GM04504 (cell line): ENCODE measurements around the gene DLL3.

Source experiments
- DNase-seq: peaks from one replicate; pipeline ENCODE4 v3.0.0-alpha.2; 2012; ENCODE audit warnings: low read depth

Gene DLL3

DNA sequence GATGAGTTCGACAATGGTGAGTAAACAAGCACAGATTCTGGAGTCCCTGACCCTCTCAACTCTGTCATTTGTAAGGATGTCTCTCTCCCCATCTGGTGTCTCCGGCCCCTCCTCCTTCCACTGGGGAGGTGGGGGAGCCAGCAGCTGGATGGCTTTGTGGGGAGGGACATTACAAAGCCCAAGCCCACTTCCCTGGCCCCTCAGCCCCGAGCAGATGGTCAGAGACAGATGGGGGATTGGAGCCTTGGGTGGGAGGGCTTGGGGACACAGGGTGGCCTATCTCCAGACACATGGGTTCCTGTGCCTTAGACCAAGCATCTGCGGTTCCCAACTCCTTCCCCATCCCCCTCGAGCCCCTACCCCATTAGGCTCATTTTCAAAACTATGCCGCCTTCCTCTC, 15.6 kb upstream of the DLL3 start:
- no peak for DNase-seq

DNA sequence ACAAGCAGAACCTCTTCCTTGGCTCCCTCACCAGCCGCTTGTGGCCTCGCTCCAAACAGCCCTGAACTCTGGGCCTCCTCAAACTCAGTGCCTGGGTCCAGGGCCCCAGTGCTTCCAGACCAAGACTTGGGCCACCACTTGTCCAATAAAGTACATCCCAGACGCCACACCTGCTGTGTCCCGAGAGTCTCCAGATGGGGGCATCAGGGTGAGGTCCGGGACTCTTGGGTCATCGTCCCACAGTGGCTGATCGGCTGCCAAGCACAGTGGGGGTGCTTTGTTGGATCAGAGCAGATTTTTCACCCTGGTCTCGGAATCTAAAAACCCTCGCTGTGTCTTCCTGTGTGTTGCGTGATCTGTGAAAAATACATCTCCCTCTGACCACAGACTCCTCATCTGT, 9.0 kb upstream of the DLL3 start:
- DNase-seq = no peak

DNA sequence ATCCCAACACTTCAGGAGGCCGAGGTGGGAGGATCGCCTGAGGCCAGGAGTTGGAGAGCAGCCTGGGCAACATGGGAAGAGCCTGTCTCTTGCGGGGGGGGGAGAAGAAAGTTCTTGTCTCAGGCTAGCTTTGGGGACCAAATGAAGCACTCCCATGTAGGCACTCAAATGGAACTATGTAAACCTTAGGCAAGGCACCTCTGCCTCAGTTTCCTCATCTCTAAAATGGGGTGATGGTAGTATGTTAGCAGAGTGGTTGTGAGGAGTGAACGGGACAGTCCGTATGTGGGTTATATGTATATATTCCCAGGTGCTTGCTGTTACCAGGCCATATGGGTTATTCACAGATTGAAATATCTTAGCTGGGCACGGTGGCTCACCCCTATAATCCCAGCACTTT, 6.5 kb upstream of the DLL3 start:
- no peak for DNase-seq

DNA sequence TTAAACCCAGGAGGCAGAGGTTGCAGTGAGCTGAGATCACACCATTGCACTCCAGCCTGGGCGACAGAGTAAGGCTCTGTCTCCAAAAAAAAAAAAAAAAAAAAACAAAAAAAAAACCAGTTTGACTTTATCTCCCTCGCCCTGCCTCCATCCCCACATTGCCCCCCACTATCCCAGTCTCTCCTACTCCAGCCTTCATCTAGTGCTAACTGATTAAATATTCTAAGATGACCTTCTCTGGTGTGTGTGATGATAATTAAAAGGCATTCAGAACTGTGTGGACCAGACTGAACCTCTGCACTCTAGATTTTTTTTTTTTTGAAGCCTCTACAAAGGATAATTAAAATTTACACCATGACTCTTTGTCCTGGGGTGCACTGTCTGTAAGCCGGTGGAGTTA, 6.0 kb upstream of the DLL3 start:
- DNase-seq = no peak

DNA sequence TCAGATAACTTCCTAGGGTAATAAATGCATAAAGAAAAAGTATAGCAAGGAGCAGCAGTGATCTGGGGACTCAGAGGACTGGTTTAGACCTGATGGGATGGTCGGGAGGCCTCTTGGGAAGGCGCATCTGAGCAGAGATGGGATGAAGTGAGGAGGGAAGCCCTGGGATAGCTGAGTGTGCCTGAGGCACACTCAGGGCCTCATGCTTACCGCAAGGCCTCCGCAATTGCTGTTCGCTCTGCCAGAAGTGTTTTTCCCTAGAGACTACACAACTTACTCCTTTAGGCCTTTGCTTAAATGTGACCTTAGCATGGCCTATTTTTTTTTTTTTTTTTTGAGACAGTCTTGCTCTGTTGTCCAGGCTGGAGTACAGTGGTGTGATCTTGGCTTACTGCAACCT, 4.1 kb upstream of the DLL3 start:
- no peak for DNase-seq

DNA sequence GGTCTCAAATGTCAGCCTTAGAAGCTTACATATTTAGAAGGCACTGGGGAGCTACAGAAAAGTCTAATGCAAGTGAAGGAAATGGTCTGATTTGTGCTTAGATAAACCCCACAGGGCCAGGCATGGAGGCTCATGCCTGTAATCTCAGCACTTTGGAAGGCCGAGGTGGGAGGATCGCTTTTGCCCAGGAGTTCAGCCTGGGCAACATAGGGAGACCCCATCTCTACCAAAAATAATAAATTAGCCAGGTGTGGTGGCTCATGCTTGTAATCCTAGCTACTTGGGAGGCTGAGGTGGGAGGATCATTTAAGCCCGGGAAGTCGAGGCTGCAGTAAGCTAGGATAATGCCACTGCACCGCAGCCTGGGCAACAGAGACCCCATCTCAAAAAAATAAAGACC, 2.7 kb upstream of the DLL3 start:
- DNase-seq = no peak

DNA sequence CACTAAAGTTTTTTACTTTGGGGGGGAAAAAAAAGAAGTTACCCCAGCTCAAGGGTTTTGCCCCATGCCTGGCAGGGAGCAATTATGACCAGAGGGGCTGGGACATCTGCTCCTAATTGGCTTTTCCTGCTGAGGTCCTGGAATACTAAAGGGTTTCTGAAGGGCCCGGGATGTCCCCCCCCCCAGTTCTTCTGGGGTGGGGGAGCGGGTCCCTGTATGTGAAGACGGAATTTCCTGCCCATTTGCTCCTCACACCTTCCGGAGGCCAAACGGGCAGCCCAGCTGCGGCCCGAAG, 1.1 kb upstream of the DLL3 start:
- no peak for DNase-seq

DNA sequence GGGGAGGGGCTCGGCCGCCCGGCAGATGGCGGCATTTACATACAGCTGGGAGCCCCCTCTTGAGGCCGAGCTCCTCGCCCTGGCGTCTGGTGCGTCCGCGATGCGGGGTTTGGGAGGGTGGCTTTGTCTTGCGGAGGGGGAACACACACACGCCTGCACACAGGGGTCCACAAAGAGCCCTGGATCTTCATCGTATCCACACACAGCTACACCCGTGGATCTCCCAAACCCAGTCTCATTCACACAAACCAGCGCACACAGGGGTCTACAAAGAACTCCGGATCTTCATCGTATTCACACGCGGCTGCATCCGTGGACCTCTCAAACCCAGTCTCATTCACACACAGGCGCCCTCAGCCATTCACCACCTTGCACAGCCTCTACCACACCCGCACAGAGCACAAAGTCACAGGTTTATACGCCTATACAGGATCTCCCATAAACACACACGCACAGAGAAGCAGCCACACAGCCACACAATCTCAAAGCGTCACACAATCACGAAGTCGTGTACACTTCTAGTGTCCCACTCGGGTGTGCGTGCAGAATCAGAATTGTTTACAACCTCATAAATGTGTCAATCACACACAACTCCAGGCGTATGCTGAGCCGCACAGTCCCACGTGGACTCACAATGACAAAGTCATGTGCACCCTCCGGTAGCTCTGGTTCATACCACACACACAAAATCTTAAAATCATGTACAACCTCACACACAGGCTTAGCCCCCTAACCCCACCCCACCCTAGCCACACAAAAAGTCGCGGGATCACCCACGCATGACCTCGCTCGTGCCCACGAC, 550 bp upstream of the DLL3 start:
- DNase-seq = no peak

DNA sequence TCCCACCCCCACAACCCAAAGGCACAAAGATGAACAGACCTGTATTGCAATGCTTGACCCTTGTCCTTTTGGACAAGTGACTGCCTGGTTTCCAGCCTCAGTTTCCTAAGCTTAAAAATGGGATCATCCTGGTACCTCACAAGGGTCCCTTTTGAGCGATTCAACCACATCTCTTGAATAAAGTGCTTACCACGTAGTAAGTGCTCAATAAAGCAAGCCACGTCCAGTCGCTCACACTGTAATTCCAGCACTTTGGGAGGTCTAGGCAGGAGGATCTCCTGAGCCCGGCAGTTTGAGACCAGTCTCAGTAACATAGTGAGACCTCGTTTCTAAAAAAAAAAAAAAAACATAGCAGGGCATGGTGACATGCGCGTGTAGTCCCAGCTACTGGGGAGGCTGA, 1.2 kb downstream of the DLL3 start:
- no peak for DNase-seq

DNA sequence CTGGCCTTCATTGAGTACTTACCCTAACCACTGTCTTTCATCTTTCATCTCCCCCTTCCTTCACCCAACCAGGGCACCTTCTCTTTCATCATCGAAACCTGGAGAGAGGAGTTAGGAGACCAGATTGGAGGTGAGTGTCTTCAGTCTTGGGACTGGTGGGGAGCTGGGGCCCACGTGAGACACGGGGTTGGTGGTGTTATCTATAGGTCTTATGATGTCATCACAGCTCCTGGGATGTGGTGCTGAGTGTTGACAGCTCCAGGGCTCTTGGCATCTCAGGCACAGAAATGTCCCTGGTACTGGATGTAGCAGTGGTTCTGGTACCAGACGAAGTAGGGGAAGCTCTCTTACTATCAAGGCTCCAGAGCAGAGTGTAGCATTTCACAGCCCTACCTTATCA, 1.8 kb downstream of the DLL3 start:
- no peak for DNase-seq

DNA sequence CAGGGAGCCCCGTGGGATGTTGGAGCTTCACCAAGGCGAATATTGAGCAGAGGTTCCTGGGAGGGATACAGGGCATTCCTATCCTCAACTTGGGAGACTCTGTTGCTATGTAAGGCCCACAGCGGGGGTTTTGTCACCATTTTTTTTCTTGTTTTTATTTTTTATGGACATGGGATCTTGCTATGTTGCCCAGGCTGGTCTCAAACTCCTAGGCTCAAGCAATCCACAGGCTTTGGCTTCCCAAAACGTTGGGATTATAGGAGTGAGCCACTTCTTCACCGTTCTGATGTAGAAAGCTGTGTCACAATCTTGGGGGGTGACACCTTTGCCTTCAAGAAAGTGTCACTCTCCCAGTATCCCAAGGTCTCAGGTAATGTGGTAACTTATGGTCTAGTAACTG, 2.6 kb downstream of the DLL3 start:
- DNase-seq = no peak

DNA sequence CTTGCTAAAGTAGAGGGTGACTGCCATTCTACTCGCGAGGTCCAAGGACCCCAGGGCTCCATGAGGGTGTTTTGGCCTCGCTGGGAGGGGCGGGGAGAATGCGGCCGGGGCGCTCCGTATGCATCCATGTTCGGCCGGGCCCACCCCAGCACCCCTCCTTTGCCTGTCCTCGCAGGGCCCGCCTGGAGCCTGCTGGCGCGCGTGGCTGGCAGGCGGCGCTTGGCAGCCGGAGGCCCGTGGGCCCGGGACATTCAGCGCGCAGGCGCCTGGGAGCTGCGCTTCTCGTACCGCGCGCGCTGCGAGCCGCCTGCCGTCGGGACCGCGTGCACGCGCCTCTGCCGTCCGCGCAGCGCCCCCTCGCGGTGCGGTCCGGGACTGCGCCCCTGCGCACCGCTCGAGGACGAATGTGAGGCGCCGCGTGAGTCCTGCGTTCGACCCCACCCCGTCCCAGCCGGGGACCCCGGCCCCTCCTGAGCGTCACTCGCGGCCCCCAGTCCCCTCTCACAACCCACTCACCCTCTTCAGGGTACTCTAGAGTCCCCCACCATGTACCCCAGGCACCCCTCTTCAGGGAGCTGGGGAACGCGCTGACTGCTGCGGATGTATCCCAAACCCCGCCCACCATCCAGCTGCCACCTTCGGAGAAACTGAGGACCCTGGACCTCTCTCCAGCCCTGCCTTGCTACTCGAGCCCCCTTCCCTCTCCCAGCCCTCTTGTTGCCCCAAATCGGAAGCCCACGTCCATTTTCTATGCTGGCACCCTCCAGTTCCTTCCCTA, 4.1 kb downstream of the DLL3 start:
- DNase-seq = peak; percentile 24

DNA sequence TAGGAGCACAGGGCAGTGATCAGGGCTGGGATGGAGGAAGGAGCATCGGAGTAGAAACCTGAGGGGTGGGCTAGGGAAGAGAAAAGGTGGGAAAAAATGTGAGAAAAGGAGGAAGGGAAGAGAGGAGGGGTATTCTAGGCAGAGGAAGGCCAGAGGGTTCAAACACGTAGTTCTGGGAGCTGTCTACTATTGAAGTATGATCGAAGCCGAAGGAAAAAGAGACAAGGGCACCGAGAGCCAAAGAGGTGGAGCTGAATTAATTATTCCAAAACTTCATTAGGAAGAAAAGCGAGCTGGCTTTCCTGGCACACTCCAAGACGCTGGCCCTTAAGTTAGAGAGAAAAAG, 7.8 kb downstream of the DLL3 start:
- no peak for DNase-seq

DNA sequence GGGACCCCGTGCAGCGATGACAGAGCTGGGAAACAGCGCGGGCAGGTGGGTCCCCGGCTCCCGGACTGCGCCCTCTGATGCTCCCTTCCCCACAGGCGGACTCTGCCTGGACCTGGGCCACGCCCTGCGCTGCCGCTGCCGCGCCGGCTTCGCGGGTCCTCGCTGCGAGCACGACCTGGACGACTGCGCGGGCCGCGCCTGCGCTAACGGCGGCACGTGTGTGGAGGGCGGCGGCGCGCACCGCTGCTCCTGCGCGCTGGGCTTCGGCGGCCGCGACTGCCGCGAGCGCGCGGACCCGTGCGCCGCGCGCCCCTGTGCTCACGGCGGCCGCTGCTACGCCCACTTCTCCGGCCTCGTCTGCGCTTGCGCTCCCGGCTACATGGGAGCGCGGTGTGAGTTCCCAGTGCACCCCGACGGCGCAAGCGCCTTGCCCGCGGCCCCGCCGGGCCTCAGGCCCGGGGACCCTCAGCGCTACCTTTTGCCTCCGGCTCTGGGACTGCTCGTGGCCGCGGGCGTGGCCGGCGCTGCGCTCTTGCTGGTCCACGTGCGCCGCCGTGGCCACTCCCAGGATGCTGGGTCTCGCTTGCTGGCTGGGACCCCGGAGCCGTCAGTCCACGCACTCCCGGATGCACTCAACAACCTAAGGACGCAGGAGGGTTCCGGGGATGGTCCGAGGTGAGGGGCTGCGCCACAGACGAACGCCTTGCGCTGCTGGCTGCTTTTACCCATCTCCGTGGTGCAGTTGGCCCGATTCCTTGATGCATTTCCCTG, 8.4 kb downstream of the DLL3 start:
- peak; percentile 16 for DNase-seq

DNA sequence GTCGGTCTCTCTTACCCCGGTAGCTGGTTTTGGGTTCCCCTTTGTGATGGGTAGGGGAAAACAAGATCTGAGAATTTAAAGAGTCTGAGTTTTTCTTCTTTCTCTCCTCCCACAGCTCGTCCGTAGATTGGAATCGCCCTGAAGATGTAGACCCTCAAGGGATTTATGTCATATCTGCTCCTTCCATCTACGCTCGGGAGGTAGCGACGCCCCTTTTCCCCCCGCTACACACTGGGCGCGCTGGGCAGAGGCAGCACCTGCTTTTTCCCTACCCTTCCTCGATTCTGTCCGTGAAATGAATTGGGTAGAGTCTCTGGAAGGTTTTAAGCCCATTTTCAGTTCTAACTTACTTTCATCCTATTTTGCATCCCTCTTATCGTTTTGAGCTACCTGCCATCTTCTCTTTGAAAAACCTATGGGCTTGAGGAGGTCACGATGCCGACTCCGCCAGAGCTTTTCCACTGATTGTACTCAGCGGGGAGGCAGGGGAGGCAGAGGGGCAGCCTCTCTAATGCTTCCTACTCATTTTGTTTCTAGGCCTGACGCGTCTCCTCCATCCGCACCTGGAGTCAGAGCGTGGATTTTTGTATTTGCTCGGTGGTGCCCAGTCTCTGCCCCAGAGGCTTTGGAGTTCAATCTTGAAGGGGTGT, 9.1 kb downstream of the DLL3 start:
- DNase-seq = no peak

DNA sequence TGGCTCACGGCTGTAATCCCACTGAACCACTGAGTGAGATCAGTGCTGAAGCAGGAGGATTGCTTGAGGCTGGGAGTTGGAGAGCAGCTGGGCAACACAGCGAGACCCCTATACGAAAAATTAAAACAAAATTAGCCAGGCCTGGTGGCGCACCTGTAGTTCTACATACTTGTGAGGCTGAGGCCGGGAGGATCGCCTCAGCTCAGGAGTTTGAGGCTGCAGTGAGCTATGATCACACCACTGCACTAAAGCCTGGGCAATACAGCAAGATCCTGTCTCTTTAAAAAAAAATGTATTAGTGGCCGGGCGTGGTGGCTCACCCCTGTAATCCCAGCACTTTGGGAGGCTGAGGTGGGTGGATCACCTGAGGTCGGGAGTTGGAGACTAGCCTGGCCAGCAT, 9.9 kb downstream of the DLL3 start:
- DNase-seq = no peak

DNA sequence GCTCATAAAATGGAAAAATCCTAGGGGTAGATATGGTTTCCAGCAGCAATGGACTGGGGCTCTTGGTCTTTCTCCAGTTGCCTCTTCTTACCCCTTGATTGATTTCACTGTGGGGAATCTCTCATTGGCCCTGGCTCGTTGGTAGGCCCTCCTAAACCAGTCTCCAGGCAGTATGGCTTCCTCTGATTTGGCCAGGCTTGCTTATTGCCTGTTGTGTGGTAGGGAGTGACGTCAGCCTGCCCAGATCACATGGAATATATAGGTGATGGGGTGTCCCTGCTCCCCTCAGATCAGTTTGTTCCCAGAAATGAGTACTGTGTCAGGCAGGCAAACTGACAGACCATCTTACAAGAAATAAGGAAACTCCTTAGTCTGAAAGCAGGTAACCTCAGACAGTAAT, 10.5 kb downstream of the DLL3 start:
- DNase-seq = no peak

DNA sequence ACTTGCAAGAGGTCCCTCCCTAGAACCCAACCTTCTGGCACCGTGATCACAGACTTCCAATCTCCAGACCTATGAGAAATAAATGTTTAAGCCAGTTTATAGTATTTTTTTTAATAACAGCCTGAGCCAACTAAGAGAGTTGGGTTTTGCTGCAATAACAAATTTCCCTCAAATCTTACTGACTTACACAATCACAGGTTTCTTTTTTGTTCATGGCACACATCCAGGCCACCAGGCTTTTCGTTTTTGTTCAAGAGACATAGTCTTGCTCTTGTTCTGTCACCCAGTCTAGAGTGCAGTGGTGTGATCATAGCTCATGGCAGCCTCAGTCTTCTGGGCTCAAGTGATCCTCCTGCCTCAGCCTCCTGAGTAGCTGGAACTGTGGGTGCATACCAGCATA, 14.2 kb downstream of the DLL3 start:
- DNase-seq = no peak

DNA sequence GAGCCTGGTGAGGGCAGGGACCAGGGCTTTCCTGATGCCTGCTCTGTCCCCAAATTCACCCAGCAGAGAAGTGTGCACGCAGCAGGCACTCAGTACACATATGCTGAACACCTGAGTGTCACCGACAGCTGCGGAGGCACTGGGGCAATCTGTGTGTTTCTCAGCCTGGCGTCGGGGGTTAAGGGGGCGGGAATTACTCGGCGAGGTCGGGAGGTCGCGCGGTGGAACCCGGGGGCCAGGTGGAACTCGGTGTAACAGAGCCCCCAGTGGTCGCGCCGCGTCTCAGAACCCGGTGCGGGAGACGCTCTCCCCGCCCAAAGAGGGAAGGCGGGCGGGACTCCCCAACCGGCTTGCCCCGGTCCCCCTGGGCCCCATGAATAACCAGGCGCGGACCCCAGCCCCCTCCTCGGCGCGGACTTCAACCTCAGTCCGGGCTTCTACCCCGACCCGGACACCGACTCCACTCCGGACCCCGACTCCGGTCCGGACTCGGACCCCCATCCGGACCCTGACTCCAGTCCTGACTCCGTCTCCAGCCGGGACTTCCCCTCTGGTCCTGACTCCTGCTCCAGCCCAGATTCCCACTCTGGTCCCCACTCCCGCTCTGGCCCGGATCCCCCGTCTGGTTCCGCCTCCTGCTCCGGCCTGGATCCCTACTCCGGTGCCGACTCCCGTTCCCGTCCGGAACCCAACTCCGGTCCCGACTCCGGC, 16.2 kb downstream of the DLL3 start, which contains the start of gene SELENOV:
Gene SELENOV (plus strand): TSS at position 300 of the 711 bp plus-strand sequence. CDS start 74 bp downstream, at position 374.
- DNase-seq = no peak

DNA sequence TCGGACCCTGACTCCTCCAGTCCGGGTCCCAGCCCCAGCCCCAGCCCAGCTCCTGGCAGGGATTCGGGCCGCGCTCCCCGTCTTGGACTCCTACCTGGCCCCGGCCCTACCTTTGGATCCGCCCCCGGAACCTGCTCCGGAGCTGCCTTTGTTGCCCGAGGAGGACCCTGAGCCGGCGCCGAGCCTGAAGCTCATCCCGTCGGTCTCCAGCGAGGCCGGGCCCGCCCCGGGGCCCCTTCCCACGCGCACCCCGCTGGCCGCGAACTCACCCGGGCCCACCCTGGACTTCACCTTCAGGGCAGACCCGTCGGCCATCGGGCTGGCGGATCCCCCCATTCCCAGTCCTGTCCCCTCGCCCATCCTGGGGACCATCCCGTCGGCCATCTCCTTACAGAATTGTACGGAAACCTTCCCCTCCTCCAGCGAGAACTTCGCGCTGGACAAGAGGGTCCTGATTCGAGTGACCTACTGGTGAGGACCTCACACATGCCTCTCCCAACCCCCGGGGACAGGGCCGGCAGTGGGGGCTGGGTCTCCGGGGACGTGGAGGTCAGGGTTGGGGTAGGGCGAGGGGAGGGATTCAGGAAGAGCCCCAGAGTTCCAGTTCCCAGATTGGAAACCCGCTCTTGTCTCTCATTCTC, 16.9 kb downstream of the DLL3 start:
- no peak for DNase-seq

DNA sequence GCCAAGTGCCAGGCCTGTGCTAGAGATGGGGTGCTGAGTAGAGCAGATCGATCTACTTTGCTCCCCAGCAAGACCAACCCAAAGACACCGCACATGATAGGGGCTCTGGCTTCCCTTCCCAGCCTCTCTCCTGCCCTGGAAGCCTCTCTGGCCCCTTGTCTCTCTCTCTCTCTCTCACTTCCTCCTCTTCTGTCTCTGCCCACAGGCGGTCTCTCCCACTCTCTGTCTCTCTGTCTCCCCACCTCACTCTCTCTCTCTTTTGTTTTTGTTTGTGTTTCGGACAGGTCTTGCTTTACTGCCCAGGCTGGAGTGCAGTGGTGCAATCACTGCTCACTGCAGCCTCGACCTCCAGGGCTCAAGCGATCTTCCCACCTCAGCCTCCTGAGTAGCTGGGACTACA, 17.5 kb downstream of the DLL3 start:
- DNase-seq = no peak

DNA sequence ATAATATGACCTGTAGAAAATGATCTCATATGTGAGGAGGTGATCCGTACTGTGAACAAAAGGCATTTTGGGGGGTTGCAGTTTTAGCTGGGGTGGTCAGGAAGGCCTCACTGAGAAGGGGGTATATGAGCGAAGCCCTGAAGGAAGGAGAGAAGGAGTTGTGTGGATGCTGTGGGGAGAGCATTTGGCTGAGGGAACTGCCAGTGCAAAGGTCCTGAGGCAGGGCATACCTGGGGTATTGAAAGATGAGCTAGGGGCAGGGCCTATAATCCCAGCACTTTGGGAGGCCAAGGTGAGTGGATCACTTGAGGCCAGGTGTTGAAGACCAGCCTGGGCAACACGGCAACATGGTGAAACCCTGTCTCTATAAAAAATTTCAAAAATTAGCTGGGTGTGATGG, 18.7 kb downstream of the DLL3 start:
- no peak for DNase-seq
